Measurements from ENCODE around the gene HSFX3.
A peak's percentile ranks its signal among the peaks of the same experiment; 100 is the strongest.
"Not testable (repeated sequence)": the region's sequence is repeated elsewhere in the genome, so short reads cannot be mapped to it uniquely, and the experiment has no call there.

Gene HSFX3

GRCh38 chrX:149546962-149547361 is 2.8 kb downstream of the HSFX3 start:
- DNase-seq; H3K27me3 ChIP-seq; H3K4me3 ChIP-seq (ENCODE audit: low read depth, low read length); H3K36me3 ChIP-seq; H3K9me3 ChIP-seq; H3K4me1 ChIP-seq: not testable (repeated sequence)

- not testable (repeated sequence) for H3K27me3 ChIP-seq; H3K4me1 ChIP-seq; H3K36me3 ChIP-seq; H3K9me3 ChIP-seq; H3K4me3 ChIP-seq (ENCODE audit: low read depth, low read length)
- peak; percentile 65 for DNase-seq
- peak; percentile 40 for TF ChIP-seq CTCF (IDR thresholded peaks at IDR 0.05; ENCODE audit: low read depth, low read length)
Measured at GRCh38 chrX:149545545-149546543, 3.9 kb downstream of the HSFX3 start.

GRCh38 chrX:149541521-149542047 is 8.1 kb downstream of the HSFX3 start:
- DNase-seq: no peak
- H3K36me3 ChIP-seq: no peaks in the 10 kb centered on the region
- TF ChIP-seq CTCF (IDR thresholded peaks at IDR 0.05; ENCODE audit: low read depth, low read length): no peak
- no peaks in the 10 kb centered on the region for H3K4me1 ChIP-seq
- no peaks in the 10 kb centered on the region for H3K27me3 ChIP-seq
- no peaks in the 10 kb centered on the region for H3K9me3 ChIP-seq
- peak overlapping the region; percentile 71 for H3K4me3 ChIP-seq (ENCODE audit: low read depth, low read length)

GRCh38 chrX:149540621-149541520 is 8.9 kb downstream of the HSFX3 start, which contains the start of gene EOLA1:
Gene EOLA1 (plus strand): TSS chrX:149541012. CDS start chrX:149545631, 4,619 bp downstream.
- Histone ChIP-seq H3K9me3 (no peaks in the 10 kb centered on the region), H3K4me1 (no peaks in the 10 kb centered on the region), H3K27me3 (no peaks in the 10 kb centered on the region), H3K36me3 (no peaks in the 10 kb centered on the region), H3K4me3 (ENCODE audit: low read depth, low read length) (peak within 1 kb of the TSS; percentile 71)
- DNase-seq: peak; percentile 82
- TF ChIP-seq CTCF (IDR thresholded peaks at IDR 0.05; ENCODE audit: low read depth, low read length): no peak

- Histone ChIP-seq H3K4me1 (no peaks in the 10 kb centered on the region), H3K9me3 (no peaks in the 10 kb centered on the region), H3K27me3 (no peaks in the 10 kb centered on the region), H3K4me3 (ENCODE audit: low read depth, low read length) (peak overlapping the region; percentile 71), H3K36me3 (no peaks in the 10 kb centered on the region)
- DNase-seq: peak; percentile 93
- no peak for TF ChIP-seq CTCF (IDR thresholded peaks at IDR 0.05; ENCODE audit: low read depth, low read length)
Measured at GRCh38 chrX:149540131-149540620, 9.5 kb downstream of the HSFX3 start.

All from BE2C (cell line).